Stomach smooth muscle (tissue), 2 donors: ENCODE measurements around the gene EXOC3L1.

Experiments
- H3K27ac ChIP-seq: one replicate; pipeline ENCODE4 v1.7.0; 2013; ENCODE audit warnings: mild to moderate bottlenecking, low read length, inconsistent platforms
- H3K27me3 ChIP-seq, 2 donors: one replicate each; pipeline ENCODE4 v1.7.0; 2013; ENCODE audit warnings: low read length in 2 of 2; ENCODE audit not compliant: insufficient read depth in 2 of 2, control insufficient read depth in 1 of 2
- H3K36me3 ChIP-seq, 2 donors: one replicate each; pipeline ENCODE4 v1.7.0; 2013; ENCODE audit warnings: low read length in 2 of 2; ENCODE audit not compliant: control insufficient read depth in 2 of 2, insufficient read depth in 2 of 2
- H3K4me1 ChIP-seq: one replicate; pipeline ENCODE4 v1.7.0; 2013; ENCODE audit warnings: low read length; ENCODE audit not compliant: control insufficient read depth, insufficient read depth
- H3K4me3 ChIP-seq, 2 donors: one replicate each; pipeline ENCODE4 v1.7.0; 2013; ENCODE audit warnings: low read length in 2 of 2
- H3K9ac ChIP-seq, 2 donors: one replicate each; pipeline ENCODE4 v1.7.0; 2013; ENCODE audit warnings: low read length in 2 of 2, mild to moderate bottlenecking in 1 of 2
- H3K9me3 ChIP-seq, 2 donors: one replicate each; pipeline ENCODE4 v1.7.0; 2013; ENCODE audit warnings: low read length in 2 of 2; ENCODE audit not compliant: control insufficient read depth in 2 of 2
- donor health status: healthy.
- donor health status: Pancreatic carcinoma.

The EXOC3L1 gene

GRCh38 chr16:67179421-67180080, 10.4 kb downstream of the EXOC3L1 start:
- peaks cover 0 to 2% of the 10 kb centered on the region in 2 donors for H3K36me3 ChIP-seq
- no peak overlapping the region for H3K27ac ChIP-seq
- no peaks in the 10 kb centered on the region for H3K9me3 ChIP-seq
- H3K9ac ChIP-seq, result no peak overlapping the region
- no peaks in the 10 kb centered on the region for H3K27me3 ChIP-seq
- H3K4me3 ChIP-seq, result no peak overlapping the region
- peaks cover 57% of the 10 kb centered on the region for H3K4me1 ChIP-seq

GRCh38 chr16:67177743-67178699, 11.9 kb downstream of the EXOC3L1 start:
- H3K9ac ChIP-seq, result no peak overlapping the region
- no peak overlapping the region for H3K27ac ChIP-seq
- H3K9me3 ChIP-seq, result no peaks in the 10 kb centered on the region
- H3K4me3 ChIP-seq, result peak overlapping the region; percentile 50 to 71
- peaks cover 0 to 2% of the 10 kb centered on the region in 2 donors for H3K36me3 ChIP-seq
- peaks cover 63% of the 10 kb centered on the region for H3K4me1 ChIP-seq
- no peaks in the 10 kb centered on the region for H3K27me3 ChIP-seq

GRCh38 chr16:67176662-67177061, 13.3 kb downstream of the EXOC3L1 start:
- Histone ChIP-seq H3K4me1 (peaks cover 57% of the 10 kb centered on the region), H3K9ac (no peak overlapping the region), H3K27ac (no peak overlapping the region), H3K9me3 (no peaks in the 10 kb centered on the region), H3K36me3 (peaks cover 0 to 2% of the 10 kb centered on the region in 2 donors), H3K4me3 (no peak overlapping the region), H3K27me3 (no peaks in the 10 kb centered on the region)

- Histone ChIP-seq H3K27me3 (no peaks in the 10 kb centered on the region), H3K9ac (peak overlapping the region; percentile 46 to 73), H3K9me3 (no peaks in the 10 kb centered on the region), H3K4me3 (peak overlapping the region; percentile 57 to 76), H3K36me3 (peaks cover 0 to 2% of the 10 kb centered on the region in 2 donors), H3K27ac (peak overlapping the region; percentile 96), H3K4me1 (peaks cover 68% of the 10 kb centered on the region)
Observed at GRCh38 chr16:67174706-67175231, 15.2 kb downstream of the EXOC3L1 start.

GRCh38 chr16:67173808-67174705, 15.9 kb downstream of the EXOC3L1 start:
- peak overlapping the region; percentile 57 to 76 for H3K4me3 ChIP-seq
- peak overlapping the region; percentile 96 for H3K27ac ChIP-seq
- peaks cover 0 to 2% of the 10 kb centered on the region in 2 donors for H3K36me3 ChIP-seq
- H3K4me1 ChIP-seq, result peaks cover 75% of the 10 kb centered on the region
- H3K9me3 ChIP-seq, result no peaks in the 10 kb centered on the region
- H3K9ac ChIP-seq, result peak overlapping the region; percentile 53 to 88
- no peaks in the 10 kb centered on the region for H3K27me3 ChIP-seq

- H3K9me3 ChIP-seq, result no peaks in the 10 kb centered on the region
- H3K27ac ChIP-seq, result peak overlapping the region; percentile 96
- no peaks in the 10 kb centered on the region for H3K27me3 ChIP-seq
- peaks cover 0 to 2% of the 10 kb centered on the region in 2 donors for H3K36me3 ChIP-seq
- H3K9ac ChIP-seq, result peak overlapping the region; percentile 53 to 88
- peak overlapping the region; percentile 57 to 76 for H3K4me3 ChIP-seq
- peaks cover 74% of the 10 kb centered on the region for H3K4me1 ChIP-seq
Observed at GRCh38 chr16:67173323-67173722, 16.6 kb downstream of the EXOC3L1 start.

GRCh38 chr16:67170949-67171649, 18.8 kb downstream of the EXOC3L1 start:
- Histone ChIP-seq H3K36me3 (peaks cover 0 to 5% of the 10 kb centered on the region in 2 donors), H3K9me3 (no peaks in the 10 kb centered on the region), H3K4me3 (peak overlapping the region; percentile 55 to 78), H3K9ac (peak overlapping the region; percentile 74 to 87), H3K27me3 (peaks cover 0 to 3% of the 10 kb centered on the region in 2 donors), H3K4me1 (peaks cover 65% of the 10 kb centered on the region), H3K27ac (peak overlapping the region; percentile 97)

- Histone ChIP-seq H3K9ac (peak within 1 kb of the TSS; percentile 74 to 87), H3K9me3 (no peaks in the 10 kb centered on the region), H3K4me3 (peak within 1 kb of the TSS; percentile 55 to 78), H3K27me3 (peaks cover under 1 to 8% of the 10 kb centered on the region in 2 donors), H3K27ac (peak within 1 kb of the TSS; percentile 97), H3K36me3 (peaks cover 0 to 5% of the 10 kb centered on the region in 2 donors), H3K4me1 (peaks cover 66% of the 10 kb centered on the region)
Observed at GRCh38 chr16:67170168-67170948, 19.6 kb downstream of the EXOC3L1 start, which contains the start of gene NOL3. Gene NOL3 (plus strand): TSS chr16:67170538.

GRCh38 chr16:67169642-67170167, 20.2 kb downstream of the EXOC3L1 start:
- peaks cover 6 to 14% of the 10 kb centered on the region in 2 donors for H3K27me3 ChIP-seq
- peak overlapping the region; percentile 97 for H3K27ac ChIP-seq
- no peaks in the 10 kb centered on the region for H3K9me3 ChIP-seq
- peaks cover 0 to 2% of the 10 kb centered on the region in 2 donors for H3K36me3 ChIP-seq
- H3K9ac ChIP-seq, result peak overlapping the region; percentile 41 to 78
- H3K4me3 ChIP-seq, result peak overlapping the region; percentile 52 to 78
- H3K4me1 ChIP-seq, result peaks cover 66% of the 10 kb centered on the region
